ENCODE measurements around the gene PA2G4.

The PA2G4 gene

GRCh38 chr12:56137853-56138571 lies 33.7 kb downstream of the PA2G4 start:
- peaks cover 25 to 33% of the 10 kb centered on the region in 2 experiments for H3K4me1 ChIP-seq (ENCODE audit: control insufficient read depth in 1 of 2, insufficient read depth in 1 of 2, low read depth in 1 of 2, low read length in 1 of 2)
- no peaks in the 10 kb centered on the region for H3K27me3 ChIP-seq
- no peak overlapping the region for H3K4me3 ChIP-seq (ENCODE audit: low read depth in 1 of 2, low read length in 1 of 2)
- H3K9me3 ChIP-seq = no peaks in the 10 kb centered on the region
- H3K36me3 ChIP-seq = peaks cover 25% of the 10 kb centered on the region
- H3K27ac ChIP-seq = no peak overlapping the region
- TF ChIP-seq, protein P1, sequence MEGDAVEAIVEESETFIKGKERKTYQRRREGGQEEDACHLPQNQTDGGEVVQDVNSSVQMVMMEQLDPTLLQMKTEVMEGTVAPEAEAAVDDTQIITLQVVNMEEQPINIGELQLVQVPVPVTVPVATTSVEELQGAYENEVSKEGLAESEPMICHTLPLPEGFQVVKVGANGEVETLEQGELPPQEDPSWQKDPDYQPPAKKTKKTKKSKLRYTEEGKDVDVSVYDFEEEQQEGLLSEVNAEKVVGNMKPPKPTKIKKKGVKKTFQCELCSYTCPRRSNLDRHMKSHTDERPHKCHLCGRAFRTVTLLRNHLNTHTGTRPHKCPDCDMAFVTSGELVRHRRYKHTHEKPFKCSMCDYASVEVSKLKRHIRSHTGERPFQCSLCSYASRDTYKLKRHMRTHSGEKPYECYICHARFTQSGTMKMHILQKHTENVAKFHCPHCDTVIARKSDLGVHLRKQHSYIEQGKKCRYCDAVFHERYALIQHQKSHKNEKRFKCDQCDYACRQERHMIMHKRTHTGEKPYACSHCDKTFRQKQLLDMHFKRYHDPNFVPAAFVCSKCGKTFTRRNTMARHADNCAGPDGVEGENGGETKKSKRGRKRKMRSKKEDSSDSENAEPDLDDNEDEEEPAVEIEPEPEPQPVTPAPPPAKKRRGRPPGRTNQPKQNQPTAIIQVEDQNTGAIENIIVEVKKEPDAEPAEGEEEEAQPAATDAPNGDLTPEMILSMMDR (IDR thresholded peaks at IDR 0.05) = no peak

GRCh38 chr12:56141946-56142784 lies 37.8 kb downstream of the PA2G4 start:
- Histone ChIP-seq H3K36me3 (peaks cover 14% of the 10 kb centered on the region), H3K27ac (peak overlapping the region; percentile 87), H3K4me1 (ENCODE audit: control insufficient read depth in 1 of 2, insufficient read depth in 1 of 2, low read depth in 1 of 2, low read length in 1 of 2) (peaks cover 28 to 39% of the 10 kb centered on the region in 2 experiments), H3K9me3 (no peaks in the 10 kb centered on the region), H3K27me3 (no peaks in the 10 kb centered on the region), H3K4me3 (ENCODE audit: low read depth in 1 of 2, low read length in 1 of 2) (peak overlapping the region; percentile 17 to 39)
- TF ChIP-seq, protein P1 (IDR thresholded peaks at IDR 0.05) = no peak

GRCh38 chr12:56143217-56143616 lies 38.9 kb downstream of the PA2G4 start:
- Histone ChIP-seq H3K9me3 (no peaks in the 10 kb centered on the region), H3K4me1 (ENCODE audit: control insufficient read depth in 1 of 2, insufficient read depth in 1 of 2, low read depth in 1 of 2, low read length in 1 of 2) (peaks cover 28 to 39% of the 10 kb centered on the region in 2 experiments), H3K27ac (peak overlapping the region; percentile 87), H3K36me3 (peaks cover 3% of the 10 kb centered on the region), H3K27me3 (no peaks in the 10 kb centered on the region), H3K4me3 (ENCODE audit: low read depth in 1 of 2, low read length in 1 of 2) (peak overlapping the region in 1 of 2 experiments; percentile 40)
- TF ChIP-seq, protein P1 (IDR thresholded peaks at IDR 0.05) = no peak

DNA sequence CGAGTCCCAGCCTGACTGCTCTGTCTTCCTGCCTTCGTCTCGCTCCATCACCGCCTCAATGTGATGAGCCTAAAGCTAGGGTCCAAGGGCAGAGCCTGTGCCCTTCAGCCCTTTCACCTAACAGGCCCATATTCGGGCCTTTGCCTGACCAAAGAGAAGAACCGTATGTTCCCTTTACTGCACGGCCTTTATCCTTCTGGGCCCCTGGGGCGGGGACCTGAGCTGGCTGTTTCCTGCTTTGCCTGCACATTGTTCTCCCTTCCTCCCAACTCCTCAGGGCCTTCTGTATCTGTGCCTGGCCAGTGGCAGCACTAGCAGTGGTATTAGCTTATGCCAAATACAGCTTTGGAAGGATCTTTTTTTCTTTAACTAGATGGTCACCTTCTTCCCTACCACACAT lies 39.5 kb downstream of the PA2G4 start:
- Histone ChIP-seq H3K4me1 (ENCODE audit: control insufficient read depth in 1 of 2, insufficient read depth in 1 of 2, low read depth in 1 of 2, low read length in 1 of 2) (peaks cover 28 to 39% of the 10 kb centered on the region in 2 experiments), H3K36me3 (no peaks in the 10 kb centered on the region), H3K4me3 (ENCODE audit: low read depth in 1 of 2, low read length in 1 of 2) (no peak overlapping the region), H3K9me3 (no peaks in the 10 kb centered on the region), H3K27me3 (no peaks in the 10 kb centered on the region), H3K27ac (peak overlapping the region; percentile 87)
- TF ChIP-seq, protein P1 (IDR thresholded peaks at IDR 0.05) = no peak

GRCh38 chr12:56145217-56145616 lies 40.9 kb downstream of the PA2G4 start:
- no peaks in the 10 kb centered on the region for H3K9me3 ChIP-seq
- H3K4me1 ChIP-seq (ENCODE audit: control insufficient read depth in 1 of 2, insufficient read depth in 1 of 2, low read depth in 1 of 2, low read length in 1 of 2) = peaks cover 31 to 41% of the 10 kb centered on the region in 2 experiments
- no peaks in the 10 kb centered on the region for H3K27me3 ChIP-seq
- H3K27ac ChIP-seq = no peak overlapping the region
- no peaks in the 10 kb centered on the region for H3K36me3 ChIP-seq
- no peak overlapping the region for H3K4me3 ChIP-seq (ENCODE audit: low read depth in 1 of 2, low read length in 1 of 2)
- TF ChIP-seq, protein P1 (IDR thresholded peaks at IDR 0.05) = no peak
